HepG2 (cell line): ENCODE results near the gene RBPJ. TPM values are rescaled to one million over a fixed set of nuclear protein-coding genes. Genes with fewer than 3 reads are reported as not detected.
A peak's percentile ranks its signal among the peaks of the same experiment; 100 is the strongest.

Experiments
- ARID5B ChIP-seq: IDR thresholded peaks from 2 replicates; pipeline ENCODE4 v1.4.0; 2020; ENCODE audit warnings: mild to moderate bottlenecking, missing genetic modification reagents
- FOSL1 ChIP-seq: sonication (generic); formaldehyde crosslinking; IDR thresholded peaks from 2 replicates; pipeline ENCODE4 v1.9.0; 2021; ENCODE audit warnings: missing genetic modification reagents, borderline replicate concordance
- GATAD1 ChIP-seq: IDR thresholded peaks from 2 replicates; pipeline ENCODE4 v1.6.1; 2016; ENCODE audit warnings: missing genetic modification reagents, missing compliant biosample characterization
- NBN ChIP-seq: fragments of 450-650 bp; conservative IDR thresholded peaks from 2 replicates; pipeline ENCODE4 v1.6.1; 2017
- PAX8 ChIP-seq: sonication (generic); formaldehyde crosslinking; IDR thresholded peaks from 2 replicates; pipeline ENCODE4 v1.8.0; 2022; ENCODE audit warnings: mild to moderate bottlenecking, missing genetic modification reagents, borderline replicate concordance
- PBX3 ChIP-seq: sonication (generic); formaldehyde crosslinking; IDR thresholded peaks from 2 replicates; pipeline ENCODE4 v1.8.1; 2023; ENCODE audit warnings: missing genetic modification reagents, inconsistent platforms, borderline replicate concordance
- SKI ChIP-seq: fragments of 450-650 bp; IDR thresholded peaks from one replicate; pipeline ENCODE4 v1.6.1; 2018; ENCODE audit warnings: mild to moderate bottlenecking; ENCODE audit not compliant: partially characterized antibody
- SNRNP70 ChIP-seq: fragments of 200-400 bp; formaldehyde crosslinking; IDR thresholded peaks from 2 replicates; pipeline ENCODE4 v1.6.1; 2017; ENCODE audit warnings: mild to moderate bottlenecking, low read depth, low read length, moderate library complexity
- SP4 ChIP-seq: sonication (generic); formaldehyde crosslinking; IDR thresholded peaks from 2 replicates; pipeline ENCODE4 v1.8.1; 2023; ENCODE audit warnings: mild to moderate bottlenecking, missing genetic modification reagents
- TGIF2 ChIP-seq: IDR thresholded peaks from 2 replicates; pipeline ENCODE4 v1.6.1; 2016; ENCODE audit warnings: control low read depth, missing compliant biosample characterization
- THAP11 ChIP-seq: IDR thresholded peaks from 2 replicates; pipeline ENCODE4 v1.6.1; 2016; ENCODE audit warnings: missing biosample characterization, missing genetic modification reagents
- THRA ChIP-seq: sonication (generic); formaldehyde crosslinking; IDR thresholded peaks from 2 replicates; pipeline ENCODE4 v1.4.0; 2020; ENCODE audit warnings: missing genetic modification reagents, borderline replicate concordance
- TSC22D2 ChIP-seq: sonication (generic); formaldehyde crosslinking; IDR thresholded peaks from 2 replicates; pipeline ENCODE4 v1.5.1; 2020; ENCODE audit warnings: missing genetic modification reagents, mild to moderate bottlenecking, borderline replicate concordance
- ZFP62 ChIP-seq: sonication (generic); formaldehyde crosslinking; IDR thresholded peaks from 2 replicates; pipeline ENCODE4 v1.4.0; 2020; ENCODE audit warnings: missing genetic modification reagents
- ZFP90 ChIP-seq: sonication (generic); formaldehyde crosslinking; IDR thresholded peaks from 2 replicates; pipeline ENCODE4 v1.8.0; 2022; ENCODE audit warnings: missing genetic modification reagents, mild to moderate bottlenecking, inconsistent platforms, borderline replicate concordance
- ZNF280B ChIP-seq: sonication (generic); formaldehyde crosslinking; IDR thresholded peaks from 2 replicates; pipeline ENCODE4 v1.5.0; 2020; ENCODE audit warnings: missing genetic modification reagents, mild to moderate bottlenecking, borderline replicate concordance
- ZNF292 ChIP-seq: sonication (generic); formaldehyde crosslinking; IDR thresholded peaks from 2 replicates; pipeline ENCODE4 v1.8.1; 2022; ENCODE audit warnings: mild to moderate bottlenecking, low read depth, missing genetic modification reagents, borderline replicate concordance
- ZNF317 ChIP-seq: sonication (generic); formaldehyde crosslinking; IDR thresholded peaks from 2 replicates; pipeline ENCODE4 v1.5.0; 2020; ENCODE audit warnings: mild to moderate bottlenecking, missing genetic modification reagents
- ZNF451 ChIP-seq: sonication (generic); formaldehyde crosslinking; IDR thresholded peaks from 2 replicates; pipeline ENCODE4 v1.5.0; 2020; ENCODE audit warnings: mild to moderate bottlenecking, missing genetic modification reagents
- ZNF484 ChIP-seq: sonication (generic); formaldehyde crosslinking; IDR thresholded peaks from 2 replicates; pipeline ENCODE4 v1.5.1; 2020; ENCODE audit warnings: mild to moderate bottlenecking, low read depth, missing genetic modification reagents, borderline replicate concordance
- ZNF543 ChIP-seq: sonication (generic); formaldehyde crosslinking; IDR thresholded peaks from 2 replicates; pipeline ENCODE4 v1.4.0; 2020; ENCODE audit warnings: mild to moderate bottlenecking, missing genetic modification reagents
- ZNF678 ChIP-seq: sonication (generic); formaldehyde crosslinking; IDR thresholded peaks from 2 replicates; pipeline ENCODE4 v1.4.0; 2020; ENCODE audit warnings: mild to moderate bottlenecking, missing genetic modification reagents
- ZSCAN29 ChIP-seq: sonication (generic); formaldehyde crosslinking; conservative IDR thresholded peaks from 2 replicates; pipeline ENCODE4 v1.4.0; 2020; ENCODE audit warnings: mild to moderate bottlenecking, missing genetic modification reagents
- polyA plus RNA-seq, 8 experiments: library from polyadenylated mRNA; depleted of rRNA in 3 of 8; stranded (reverse) in 7 of 8; unstranded in 1 of 8; fragments of >200 nt; fragmentation: Illumina TruSeq in 4 of 8; extraction: Trizol in 4 of 8; gene quantifications; 2 replicates each; pipeline versions ENCODE4 v1.2.1 to v1.2.3, GENCODE V29; 2011 to 2016; ENCODE audit warnings: low read depth in 4 of 8, missing spikeins in 1 of 8, mixed read lengths in 1 of 8; ENCODE audit not compliant: insufficient read depth in 1 of 8
- total RNA-seq, 5 experiments: library from RNA; depleted of rRNA; stranded (reverse); fragments of >200 nt; fragmentation: Illumina TruSeq; extraction: Trizol; gene quantifications; 2 replicates each; pipeline ENCODE4 v1.2.3, GENCODE V29; 2016; ENCODE audit warnings: low read depth in 1 of 5

Gene RBPJ
- total and polyA plus RNA-seq, 2 of the 13 experiments (the other 11 are each of a cell fraction or from before 2014, with no cell fraction given): 25.9 to 33.2 TPM

GRCh38 chr4:26319467-26319948 lies 1.3 kb upstream of the RBPJ start (continued):
- TF ChIP-seq SP4 (CRISPR knock-in tag) (peak; percentile 39; the same call in 1 of the 2 replicates), ZNF543 (CRISPR knock-in tag) (0 out of 2 replicates have a peak, but pooled peaks have one; percentile 26), TSC22D2 (no peak), ZNF292 (CRISPR knock-in tag) (no peak), ZNF280B (no peak), PAX8 (CRISPR knock-in tag) (no peak), SNRNP70 (no peak), TGIF2 (peak; percentile 17; the same call in 1 of the 2 replicates), ZSCAN29 (0 out of 2 replicates have a peak, but pooled peaks have one; percentile 44), PBX3 (CRISPR knock-in tag) (no peak), THAP11 (CRISPR knock-in tag) (0 out of 2 replicates have a peak, but pooled peaks have one; percentile 57), ZNF317 (CRISPR knock-in tag) (no peak), ZFP90 (CRISPR knock-in tag) (no peak), GATAD1 (CRISPR knock-in tag) (peak; percentile 79), SKI (peak; percentile 97), ZFP62 (CRISPR knock-in tag) (no peak), ZNF484 (no peak), ARID5B (CRISPR knock-in tag) (peak; percentile 6; the same call in 1 of the 2 replicates), FOSL1 (CRISPR knock-in tag) (no peak), ZNF678 (CRISPR knock-in tag) (no peak), ZNF451 (CRISPR knock-in tag) (peak; percentile 84), NBN (no peak), THRA (CRISPR knock-in tag) (peak; percentile 8; the same call in 1 of the 2 replicates)
